ENCODE measurements around the gene CTSD.

Gene CTSD

DNA sequence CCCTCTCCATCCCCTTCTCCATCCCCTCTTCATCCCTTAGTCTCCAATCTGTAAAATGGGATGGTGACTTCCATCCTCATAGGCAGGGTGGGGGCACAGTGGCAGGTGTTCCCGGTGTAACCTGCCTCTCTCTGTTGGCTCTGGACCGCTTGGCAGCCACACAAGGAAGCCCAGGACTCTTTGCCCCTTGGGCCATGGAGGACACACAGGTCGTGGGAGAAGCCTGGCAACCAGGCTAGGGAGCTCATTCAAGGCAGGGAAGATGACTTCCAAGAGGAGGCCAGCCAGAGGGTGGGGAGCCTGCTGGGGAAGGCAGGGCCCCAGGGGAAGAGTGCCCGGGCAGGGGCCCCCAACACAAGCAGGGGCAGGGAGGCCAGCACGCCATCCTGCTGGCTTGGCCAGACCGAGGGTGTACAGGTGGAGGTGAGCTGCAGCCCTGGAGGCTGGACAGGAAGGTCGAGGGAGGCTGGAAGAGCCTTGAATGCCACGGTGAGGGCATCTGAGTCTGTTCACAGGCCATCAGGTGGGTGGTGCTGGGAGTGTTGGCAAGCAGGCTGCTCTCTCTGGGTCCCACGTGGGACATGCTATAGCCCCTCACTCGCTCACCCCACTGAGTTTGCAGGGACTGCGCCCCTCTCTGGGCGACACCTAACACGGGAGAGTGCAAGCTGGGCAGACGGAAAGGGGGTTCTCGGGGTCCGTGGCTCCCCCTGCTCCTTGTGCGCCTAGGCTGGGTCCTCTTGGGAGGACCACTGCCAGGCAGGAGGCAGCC is 15.5 kb upstream of the CTSD start:
- TF ChIP-seq POLR2A (IDR thresholded peaks at IDR 0.05; ENCODE audit: low read length) = no peak
- TF ChIP-seq GATA1 (IDR thresholded peaks at IDR 0.05; ENCODE audit: low read depth, low read length) = no peak
- DNase-seq = no peak

DNA sequence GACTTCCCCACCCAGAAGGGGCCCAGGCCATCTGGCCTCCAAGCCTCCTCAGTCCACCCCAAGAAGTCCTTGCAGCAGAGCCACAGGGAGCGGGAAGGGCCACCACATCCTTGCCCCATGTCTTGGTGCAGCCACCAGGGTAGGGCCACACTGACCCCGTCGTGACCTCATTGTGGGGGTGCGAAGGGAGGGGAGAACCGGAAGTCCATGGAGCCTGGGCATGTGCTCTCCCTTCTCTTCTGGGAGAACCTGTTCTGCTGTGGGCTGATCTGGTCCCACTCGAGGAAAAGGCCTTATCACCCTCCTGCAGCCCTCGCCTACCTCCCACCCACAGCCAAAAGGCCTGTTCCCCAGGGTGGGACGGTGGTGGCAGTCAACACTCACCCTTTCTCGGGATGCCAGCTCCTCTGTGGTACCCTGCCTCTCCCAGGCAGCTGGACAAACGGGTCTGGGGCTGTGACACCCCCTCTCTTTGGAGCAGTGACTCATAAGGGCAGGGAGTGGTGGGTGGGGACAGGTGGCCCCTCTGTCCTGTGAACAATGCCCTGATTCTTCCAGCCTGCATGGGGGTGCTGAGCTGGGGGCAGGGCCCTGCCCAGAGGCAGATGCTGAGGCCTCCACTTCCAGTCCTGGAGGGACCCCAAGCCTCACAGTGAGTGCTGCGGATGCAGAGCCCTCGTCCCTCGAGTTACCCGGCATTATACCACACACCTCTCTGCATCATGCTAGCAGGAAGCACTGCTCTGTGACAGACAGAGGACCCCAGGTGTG is 14.6 kb upstream of the CTSD start:
- no peak for TF ChIP-seq POLR2A (IDR thresholded peaks at IDR 0.05; ENCODE audit: low read length)
- no peak for TF ChIP-seq GATA1 (IDR thresholded peaks at IDR 0.05; ENCODE audit: low read depth, low read length)
- DNase-seq = no peak

DNA sequence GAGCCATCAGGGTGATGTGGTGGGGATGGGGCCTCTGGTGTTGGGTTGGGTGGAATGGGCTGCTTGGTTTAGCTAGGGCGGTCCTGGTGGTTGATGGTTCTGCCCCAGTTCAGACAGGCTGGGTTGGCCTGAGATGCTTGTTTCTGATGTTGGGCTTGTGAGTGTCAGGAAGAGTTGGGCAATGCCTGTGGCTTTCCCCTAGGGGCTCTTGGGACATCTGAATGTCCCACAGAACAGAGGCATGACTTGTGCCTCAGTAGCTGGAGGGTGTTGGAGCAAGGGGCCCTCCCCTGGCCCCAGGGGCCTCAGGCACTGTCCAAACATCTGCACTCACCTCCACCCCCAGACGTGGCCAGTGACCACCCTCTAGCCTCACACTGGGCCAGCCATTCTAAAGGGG is 14.0 kb upstream of the CTSD start:
- no peak for DNase-seq
- no peak for TF ChIP-seq GATA1 (IDR thresholded peaks at IDR 0.05; ENCODE audit: low read depth, low read length)
- TF ChIP-seq POLR2A (IDR thresholded peaks at IDR 0.05; ENCODE audit: low read length) = no peak

DNA sequence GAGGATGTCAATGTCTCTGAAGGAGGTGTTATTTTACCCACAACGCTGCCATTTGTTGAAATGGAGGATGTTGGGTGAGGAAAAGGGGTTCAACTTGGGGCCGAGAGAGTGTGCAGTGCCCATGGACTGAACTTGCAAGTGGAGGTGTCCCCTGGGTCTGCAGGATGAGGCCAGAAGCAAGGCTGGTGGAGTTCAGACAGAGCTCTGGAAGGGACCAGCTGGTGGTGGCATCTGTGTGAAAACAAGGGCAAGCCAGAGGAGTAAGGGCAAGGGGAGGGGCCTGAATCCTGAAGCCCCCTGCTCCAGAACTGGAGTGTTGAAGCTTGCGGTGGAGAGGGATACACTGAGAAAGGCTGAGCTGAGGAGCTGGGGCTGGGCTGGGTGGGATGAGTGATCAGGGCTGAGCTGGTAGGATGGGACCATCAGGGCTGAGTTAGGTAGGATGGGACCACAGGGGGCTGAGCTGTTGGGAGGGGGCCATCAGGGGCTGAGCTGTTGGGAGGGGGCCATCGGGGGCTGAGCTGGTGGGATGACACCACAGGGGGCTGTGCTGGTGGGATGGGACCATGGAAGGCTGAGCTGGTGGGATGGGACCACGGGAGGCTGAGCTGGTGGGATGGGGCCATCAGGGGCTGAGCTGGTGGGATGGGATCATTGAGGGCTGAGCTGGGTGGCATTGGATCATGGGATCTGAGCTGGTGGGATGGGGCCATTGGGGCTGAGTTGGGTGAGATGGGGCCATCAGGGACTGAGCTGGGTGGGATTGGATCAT is 13.4 kb upstream of the CTSD start:
- TF ChIP-seq POLR2A (IDR thresholded peaks at IDR 0.05; ENCODE audit: low read length) (no peak), GATA1 (IDR thresholded peaks at IDR 0.05; ENCODE audit: low read depth, low read length) (no peak)
- no peak for DNase-seq

DNA sequence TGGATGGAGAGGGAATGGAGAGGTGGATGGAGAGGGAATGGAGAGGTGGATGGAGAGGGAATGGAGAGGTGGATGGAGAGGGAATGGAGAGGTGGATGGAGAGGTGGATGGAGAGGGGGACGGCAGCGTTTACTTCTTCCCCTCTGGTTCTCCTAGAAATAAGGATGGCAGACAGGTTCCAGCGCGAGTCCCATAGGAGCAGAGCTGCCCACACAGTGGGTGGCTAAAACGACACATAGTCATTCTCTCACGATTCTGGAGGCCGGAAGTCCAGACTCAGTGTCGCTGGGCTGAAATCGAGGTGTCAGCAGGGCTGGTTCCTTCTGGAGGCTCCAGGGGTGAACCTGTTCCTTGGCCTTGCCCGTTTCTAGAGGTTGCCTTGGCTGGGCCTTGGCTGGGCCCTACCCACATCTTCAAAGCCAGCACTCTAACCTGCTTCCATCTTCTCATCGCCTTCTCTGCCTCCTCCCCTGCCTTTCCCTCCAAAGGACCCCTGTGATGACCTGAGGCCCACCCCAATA is 12.7 kb upstream of the CTSD start:
- TF ChIP-seq POLR2A (IDR thresholded peaks at IDR 0.05; ENCODE audit: low read length) (no peak), GATA1 (IDR thresholded peaks at IDR 0.05; ENCODE audit: low read depth, low read length) (no peak)
- no peak for DNase-seq

DNA sequence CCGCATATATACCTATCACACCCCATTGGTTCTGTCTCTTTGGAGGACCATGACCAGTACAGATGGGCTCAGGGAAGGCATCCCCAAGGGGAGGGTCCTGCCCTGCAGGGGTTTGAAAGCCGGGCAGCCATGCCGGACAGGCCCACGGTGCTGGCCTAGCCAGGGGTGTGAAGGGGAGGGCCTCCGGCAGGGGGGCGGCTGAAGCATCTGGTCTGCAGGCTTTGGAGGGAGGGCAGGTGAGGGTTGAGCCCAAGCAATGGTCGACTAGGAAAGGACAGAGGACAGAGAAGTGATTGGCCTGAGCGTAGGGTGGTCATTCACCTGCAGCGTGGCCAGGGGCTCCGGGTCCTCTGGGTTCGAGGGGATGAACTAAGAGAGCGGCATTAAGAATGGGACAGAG is 11.2 kb upstream of the CTSD start:
- TF ChIP-seq POLR2A (IDR thresholded peaks at IDR 0.05; ENCODE audit: low read length) (no peak), GATA1 (IDR thresholded peaks at IDR 0.05; ENCODE audit: low read depth, low read length) (no peak)

DNA sequence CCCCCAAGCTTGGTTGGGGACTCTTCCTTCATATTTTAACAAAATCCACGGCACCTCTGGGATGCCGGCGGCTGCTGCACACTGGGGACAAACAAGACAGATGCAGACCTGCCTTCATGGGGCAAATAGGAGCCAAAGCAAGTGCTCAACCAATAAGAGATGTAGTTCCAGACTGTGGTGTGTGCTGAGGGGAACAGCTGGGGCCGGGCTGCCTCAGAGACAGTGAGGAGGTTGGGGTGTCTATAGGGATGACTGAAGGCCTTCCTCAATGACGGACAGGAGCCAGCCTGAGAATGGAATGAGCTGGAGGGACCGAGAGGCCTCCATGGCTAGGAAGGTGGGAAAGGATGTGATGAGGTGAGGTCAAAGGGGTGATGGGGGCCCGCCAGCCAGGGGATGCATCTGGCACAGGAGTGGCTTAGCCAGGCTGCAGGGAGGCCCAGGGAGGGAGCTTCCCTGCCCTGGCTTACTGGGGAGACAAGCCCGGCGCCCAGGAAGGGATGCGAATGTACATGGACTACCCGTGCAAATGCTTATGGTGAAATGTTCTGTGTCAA is 10.3 kb upstream of the CTSD start:
- no peak for TF ChIP-seq POLR2A (IDR thresholded peaks at IDR 0.05; ENCODE audit: low read length)
- no peak for TF ChIP-seq GATA1 (IDR thresholded peaks at IDR 0.05; ENCODE audit: low read depth, low read length)
- DNase-seq = no peak

More for the DNA sequence above, 11.2 kb upstream of the CTSD start:
- no peak for DNase-seq

DNA sequence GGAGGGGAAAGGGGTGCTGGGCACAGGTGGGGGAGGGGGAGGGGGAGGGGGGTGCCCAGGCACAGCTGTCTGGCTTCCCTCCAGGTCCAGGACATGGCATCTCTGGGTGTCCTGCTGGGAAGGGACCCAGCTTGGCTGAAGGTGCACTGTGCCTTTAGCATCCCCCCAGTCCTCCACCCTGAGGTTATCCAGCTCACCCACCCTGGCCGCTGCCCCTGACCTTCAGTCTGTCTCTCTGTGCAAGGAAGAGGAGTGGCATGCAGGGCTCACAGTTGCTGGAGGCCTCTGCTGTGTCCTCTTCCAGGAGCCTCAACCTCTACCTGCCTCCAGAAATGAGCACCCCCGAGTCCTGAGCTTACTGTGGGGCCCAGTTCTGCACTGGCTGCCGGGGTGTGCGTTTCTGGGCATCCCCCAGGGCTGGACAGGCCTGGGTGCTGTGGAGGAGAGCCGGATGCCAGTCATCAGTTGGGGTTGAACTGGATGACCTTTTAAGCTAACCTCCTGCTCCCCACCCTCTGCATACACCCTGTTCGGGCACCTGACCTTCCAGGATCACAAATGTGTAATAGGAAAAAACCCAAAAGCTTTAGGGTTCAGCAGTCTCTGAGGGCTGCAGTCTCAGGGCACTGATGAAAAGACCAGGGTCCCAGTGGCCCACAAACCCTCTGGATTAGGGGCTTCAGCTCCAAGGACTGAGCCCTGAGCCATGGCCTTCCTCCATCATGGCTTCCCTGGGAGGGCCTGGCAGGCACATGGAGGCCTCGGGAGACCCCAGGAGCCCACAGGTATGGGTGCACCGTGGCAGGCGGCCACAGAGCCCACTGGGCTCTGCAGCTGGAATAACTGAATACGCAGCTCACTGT is 9.6 kb upstream of the CTSD start:
- DNase-seq = no peak
- TF ChIP-seq POLR2A (IDR thresholded peaks at IDR 0.05; ENCODE audit: low read length) (no peak), GATA1 (IDR thresholded peaks at IDR 0.05; ENCODE audit: low read depth, low read length) (no peak)

DNA sequence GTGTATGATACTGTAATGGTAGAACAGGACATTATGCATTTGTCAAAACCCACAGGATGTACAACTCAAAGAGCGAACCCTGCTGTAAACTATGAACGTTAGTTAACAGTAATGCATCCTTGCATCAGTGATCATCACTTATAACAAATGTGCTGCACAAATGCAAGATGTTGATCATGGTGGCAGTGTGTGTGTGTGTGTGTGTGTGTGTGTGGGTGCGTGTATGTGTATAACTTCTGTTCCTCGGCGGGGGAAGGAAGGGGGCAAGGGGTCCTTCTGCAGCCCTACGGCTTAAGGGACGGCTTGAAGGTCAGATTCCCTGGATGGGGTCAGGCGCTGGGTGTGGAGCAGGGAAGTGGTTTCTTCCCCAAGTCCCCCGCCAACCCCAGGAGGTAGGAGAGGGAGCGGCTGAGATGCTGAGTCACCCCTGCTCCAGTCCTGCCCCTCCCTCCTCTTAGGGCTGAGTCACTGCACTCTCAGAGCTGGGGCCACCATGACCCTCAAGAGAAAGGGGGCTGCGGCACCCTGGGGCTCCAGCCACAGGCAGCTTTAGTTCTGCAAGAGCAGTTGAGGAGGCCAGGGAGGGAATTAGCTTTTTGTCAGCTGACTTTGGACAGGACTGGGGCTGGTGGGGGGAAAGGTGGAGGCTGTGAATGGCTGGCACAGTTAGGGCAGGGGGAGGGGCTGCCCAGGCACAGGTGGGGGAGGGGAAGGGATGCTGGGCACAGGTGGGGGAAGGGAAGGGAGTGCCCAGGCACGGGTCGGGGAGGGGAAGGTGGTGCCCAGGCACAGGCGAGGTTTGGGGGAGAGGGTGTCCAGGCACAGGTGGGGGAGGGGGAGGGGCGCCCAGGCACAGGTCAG is 8.8 kb upstream of the CTSD start:
- TF ChIP-seq POLR2A (IDR thresholded peaks at IDR 0.05; ENCODE audit: low read length) (no peak), GATA1 (IDR thresholded peaks at IDR 0.05; ENCODE audit: low read depth, low read length) (no peak)
- peak; percentile 92 to 93 for DNase-seq

DNA sequence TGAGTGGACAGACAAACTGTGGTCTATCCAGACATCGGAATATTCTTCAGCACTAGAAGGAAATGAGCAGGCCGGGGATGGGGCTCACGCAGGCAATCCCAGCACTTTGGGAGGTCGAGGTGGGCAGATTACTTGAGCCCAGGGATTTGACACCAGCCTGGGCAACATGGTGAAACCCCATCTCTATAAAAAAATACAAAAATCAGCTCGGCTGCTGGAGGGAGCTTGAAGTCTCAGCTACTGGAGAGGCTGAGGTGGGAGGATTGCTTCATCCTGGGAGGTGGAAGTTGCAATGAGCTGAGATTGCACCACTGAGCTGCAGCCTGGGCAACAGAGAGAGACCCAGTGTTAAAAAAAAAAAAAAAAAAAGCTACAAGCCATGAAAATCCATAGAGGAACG is 8.0 kb upstream of the CTSD start:
- peak in 1 of 2 experiments; percentile 42 for DNase-seq

DNA sequence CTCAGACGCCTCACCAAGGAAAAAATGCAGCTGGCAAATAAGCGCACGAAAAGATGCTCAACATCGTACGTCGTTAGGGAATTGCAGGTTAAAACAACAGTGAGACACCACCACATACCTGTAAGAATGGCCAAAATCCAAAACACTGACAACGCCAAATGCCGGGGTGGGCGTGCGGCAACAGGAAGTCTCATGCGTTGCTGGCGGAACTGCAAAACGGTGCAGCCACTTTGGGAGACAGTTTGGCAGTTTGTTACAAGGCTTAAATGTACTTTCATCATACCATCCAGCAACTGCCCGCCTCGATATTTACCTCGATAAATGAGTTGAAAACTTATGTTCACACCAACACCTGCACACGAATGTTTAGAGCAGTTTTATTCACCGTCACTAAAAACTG is 7.5 kb upstream of the CTSD start:
- DNase-seq = no peak
- TF ChIP-seq POLR2A (IDR thresholded peaks at IDR 0.05; ENCODE audit: low read length) = no peak
- no peak for TF ChIP-seq GATA1 (IDR thresholded peaks at IDR 0.05; ENCODE audit: low read depth, low read length)

More for the DNA sequence above, 8.0 kb upstream of the CTSD start:
- no peak for TF ChIP-seq POLR2A (IDR thresholded peaks at IDR 0.05; ENCODE audit: low read length)
- no peak for TF ChIP-seq GATA1 (IDR thresholded peaks at IDR 0.05; ENCODE audit: low read depth, low read length)

DNA sequence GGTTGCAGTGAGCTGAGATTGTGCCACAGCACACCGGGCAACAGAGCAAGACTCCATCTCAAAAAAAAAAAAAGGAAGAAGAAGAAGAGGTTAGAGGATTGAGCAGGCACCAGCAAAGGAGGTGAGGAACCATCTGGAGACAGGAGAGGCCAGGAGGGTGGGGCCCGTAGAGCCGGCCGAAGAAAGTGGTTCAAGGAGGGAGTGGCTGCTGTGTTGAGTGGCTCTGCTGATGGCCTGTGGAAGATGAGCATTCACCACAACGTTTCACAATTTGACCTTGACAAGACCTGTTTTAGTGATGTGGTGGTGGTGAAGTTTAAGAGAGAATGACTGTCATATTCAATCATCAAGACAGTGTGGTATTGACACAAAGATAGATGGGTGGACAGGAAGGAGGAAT is 6.8 kb upstream of the CTSD start:
- DNase-seq = no peak
- TF ChIP-seq GATA1 (IDR thresholded peaks at IDR 0.05; ENCODE audit: low read depth, low read length) = no peak
- TF ChIP-seq POLR2A (IDR thresholded peaks at IDR 0.05; ENCODE audit: low read length) = no peak
